Measurements from ENCODE around the gene UGT8. TPM values are rescaled to one million over a fixed set of nuclear protein-coding genes. Genes with fewer than 3 reads are reported as not detected.
"Not testable (repeated sequence)": the region's sequence is repeated elsewhere in the genome, so short reads cannot be mapped to it uniquely, and the experiment has no call there.

UGT8 gene
- total RNA-seq, 1 donor from 2014 or later = 4.3 TPM

DNA sequence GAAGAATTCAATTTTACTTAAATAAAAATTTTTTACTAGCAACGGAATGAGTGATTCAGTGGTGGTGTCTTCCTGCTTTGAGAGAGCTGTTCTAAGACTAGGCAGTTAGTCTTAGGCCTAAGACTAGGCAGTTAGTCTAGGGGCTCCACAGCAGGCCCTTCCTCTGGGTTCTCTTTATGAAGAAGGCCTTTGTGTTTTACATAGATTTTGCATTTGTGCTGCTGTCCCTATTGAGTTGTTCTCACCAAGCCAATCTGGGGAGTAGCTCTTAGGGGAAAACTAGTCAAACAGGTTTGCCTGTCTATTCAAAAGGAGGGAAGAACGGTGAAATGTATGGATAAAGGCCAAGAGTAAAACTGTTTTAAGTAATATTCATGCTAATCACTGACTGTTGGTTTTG, 7.6 kb downstream of the UGT8 start:
- no peak overlapping the region for H3K27ac Mint-ChIP-seq
- DNase-seq (ENCODE audit: low spot score) = no peak

DNA sequence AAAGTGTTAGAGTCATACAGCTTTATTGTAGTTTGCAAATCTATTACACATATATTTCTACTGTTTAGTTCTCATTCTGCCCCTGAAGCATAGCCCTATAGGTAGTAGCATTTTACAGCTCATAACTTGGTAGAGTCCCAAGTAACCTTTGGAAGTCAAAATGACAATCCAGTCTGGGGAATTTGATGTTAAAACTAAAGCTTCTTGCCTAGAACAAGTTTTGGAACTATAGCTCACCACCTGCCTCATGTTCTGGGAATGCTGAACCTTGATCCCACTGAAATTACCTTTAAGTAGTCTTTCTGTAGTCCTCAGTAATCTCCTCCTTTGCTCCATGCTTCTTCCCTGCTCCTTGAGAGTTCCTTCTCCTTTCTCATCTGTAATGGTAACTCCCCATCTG, 8.4 kb downstream of the UGT8 start:
- Histone ChIP-seq H3K79me2 (ENCODE audit: low read depth) (peaks cover 5% of the 10 kb centered on the region), H3F3A (ENCODE audit: low read depth) (no peaks in the 10 kb centered on the region), H2AFZ (replicated peaks) (no peak overlapping the region), H3K4me1 (no peaks in the 10 kb centered on the region), H4K20me1 (ENCODE audit: low read depth) (no peaks in the 10 kb centered on the region), H3K9ac (no peak overlapping the region), H3K4me2 (no peak overlapping the region), H3K36me3 (no peaks in the 10 kb centered on the region), H3K27me3 (no peaks in the 10 kb centered on the region), H3K27ac (no peak overlapping the region), H3K4me3 (no peak overlapping the region), H3K9me3 (ENCODE audit: low read depth) (no peaks in the 10 kb centered on the region)
- no peak for DNase-seq (ENCODE audit: low spot score)
- no peaks in the 10 kb centered on the region for H3K36me3 Mint-ChIP-seq
- no peaks in the 10 kb centered on the region for H3K27me3 Mint-ChIP-seq (ENCODE audit: insufficient read depth, low read depth)
- H3K4me3 Mint-ChIP-seq = no peak overlapping the region
- no peak for TF ChIP-seq EZH2phosphoT487 (IDR thresholded peaks at IDR 0.05)
- H3K4me1 Mint-ChIP-seq = no peaks in the 10 kb centered on the region
- H3K27ac Mint-ChIP-seq = no peak overlapping the region
- H3K9me3 Mint-ChIP-seq = no peaks in the 10 kb centered on the region

More for the DNA sequence above, 7.6 kb downstream of the UGT8 start:
- no peaks in the 10 kb centered on the region for H3K4me1 ChIP-seq
- H3K9ac ChIP-seq = no peak overlapping the region
- Mint-ChIP-seq H3K9me3 (no peaks in the 10 kb centered on the region), H3K36me3 (no peaks in the 10 kb centered on the region), H3K27me3 (ENCODE audit: insufficient read depth, low read depth) (no peaks in the 10 kb centered on the region), H3K4me3 (no peak overlapping the region), H3K4me1 (no peaks in the 10 kb centered on the region)
- H3F3A ChIP-seq (ENCODE audit: low read depth) = no peaks in the 10 kb centered on the region
- H4K20me1 ChIP-seq (ENCODE audit: low read depth) = no peaks in the 10 kb centered on the region
- no peak overlapping the region for H3K27ac ChIP-seq
- no peak overlapping the region for H2AFZ ChIP-seq (replicated peaks)
- H3K9me3 ChIP-seq (ENCODE audit: low read depth) = no peaks in the 10 kb centered on the region
- no peak overlapping the region for H3K4me2 ChIP-seq
- peaks cover 8% of the 10 kb centered on the region for H3K79me2 ChIP-seq (ENCODE audit: low read depth)
- no peaks in the 10 kb centered on the region for H3K36me3 ChIP-seq
- TF ChIP-seq EZH2phosphoT487 (IDR thresholded peaks at IDR 0.05) (no peak), EZH2 (IDR thresholded peaks at IDR 0.05) (no peak)
- TF ChIP-seq, protein P1, sequence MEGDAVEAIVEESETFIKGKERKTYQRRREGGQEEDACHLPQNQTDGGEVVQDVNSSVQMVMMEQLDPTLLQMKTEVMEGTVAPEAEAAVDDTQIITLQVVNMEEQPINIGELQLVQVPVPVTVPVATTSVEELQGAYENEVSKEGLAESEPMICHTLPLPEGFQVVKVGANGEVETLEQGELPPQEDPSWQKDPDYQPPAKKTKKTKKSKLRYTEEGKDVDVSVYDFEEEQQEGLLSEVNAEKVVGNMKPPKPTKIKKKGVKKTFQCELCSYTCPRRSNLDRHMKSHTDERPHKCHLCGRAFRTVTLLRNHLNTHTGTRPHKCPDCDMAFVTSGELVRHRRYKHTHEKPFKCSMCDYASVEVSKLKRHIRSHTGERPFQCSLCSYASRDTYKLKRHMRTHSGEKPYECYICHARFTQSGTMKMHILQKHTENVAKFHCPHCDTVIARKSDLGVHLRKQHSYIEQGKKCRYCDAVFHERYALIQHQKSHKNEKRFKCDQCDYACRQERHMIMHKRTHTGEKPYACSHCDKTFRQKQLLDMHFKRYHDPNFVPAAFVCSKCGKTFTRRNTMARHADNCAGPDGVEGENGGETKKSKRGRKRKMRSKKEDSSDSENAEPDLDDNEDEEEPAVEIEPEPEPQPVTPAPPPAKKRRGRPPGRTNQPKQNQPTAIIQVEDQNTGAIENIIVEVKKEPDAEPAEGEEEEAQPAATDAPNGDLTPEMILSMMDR (IDR thresholded peaks at IDR 0.05) = no peak
- H3K4me3 ChIP-seq = no peak overlapping the region
- peaks cover 4% of the 10 kb centered on the region for H3K27me3 ChIP-seq

DNA sequence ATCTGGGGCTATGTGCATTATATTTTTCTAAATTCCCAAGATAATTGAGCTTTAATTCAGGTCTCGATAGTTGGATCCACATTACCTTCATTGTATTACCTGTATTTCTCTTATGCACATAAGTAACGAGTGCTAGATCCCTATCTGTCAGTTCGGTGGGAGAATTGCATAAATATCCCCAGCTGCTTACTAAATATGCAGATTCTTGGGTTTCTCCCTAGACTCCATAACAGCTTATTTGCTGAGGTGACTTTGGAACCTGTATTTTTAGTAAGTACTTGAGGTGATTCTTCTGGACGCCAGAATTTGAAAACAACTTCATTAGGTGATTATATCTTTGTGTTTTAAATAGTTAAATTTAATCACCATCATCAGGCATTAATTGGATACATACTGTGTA, 15.0 kb downstream of the UGT8 start:
- Histone ChIP-seq H2AFZ (replicated peaks) (no peak overlapping the region), H3K4me3 (no peak overlapping the region), H3F3A (ENCODE audit: low read depth) (no peaks in the 10 kb centered on the region), H3K36me3 (no peaks in the 10 kb centered on the region), H3K9ac (no peak overlapping the region), H3K79me2 (ENCODE audit: low read depth) (no peaks in the 10 kb centered on the region), H3K27ac (no peak overlapping the region), H3K9me3 (ENCODE audit: low read depth) (no peaks in the 10 kb centered on the region), H3K27me3 (no peaks in the 10 kb centered on the region), H3K4me2 (no peak overlapping the region), H3K4me1 (no peaks in the 10 kb centered on the region), H4K20me1 (ENCODE audit: low read depth) (no peaks in the 10 kb centered on the region)
- no peak overlapping the region for H3K4me3 Mint-ChIP-seq
- no peak for DNase-seq (ENCODE audit: low spot score)
- no peaks in the 10 kb centered on the region for H3K27me3 Mint-ChIP-seq (ENCODE audit: insufficient read depth, low read depth)
- H3K4me1 Mint-ChIP-seq = no peaks in the 10 kb centered on the region
- H3K27ac Mint-ChIP-seq = no peak overlapping the region
- no peak for TF ChIP-seq EZH2 (IDR thresholded peaks at IDR 0.05)
- TF ChIP-seq EZH2phosphoT487 (IDR thresholded peaks at IDR 0.05) = no peak
- TF ChIP-seq, protein P1 (IDR thresholded peaks at IDR 0.05) = no peak
- H3K9me3 Mint-ChIP-seq = peaks cover 2% of the 10 kb centered on the region
- no peaks in the 10 kb centered on the region for H3K36me3 Mint-ChIP-seq

DNA sequence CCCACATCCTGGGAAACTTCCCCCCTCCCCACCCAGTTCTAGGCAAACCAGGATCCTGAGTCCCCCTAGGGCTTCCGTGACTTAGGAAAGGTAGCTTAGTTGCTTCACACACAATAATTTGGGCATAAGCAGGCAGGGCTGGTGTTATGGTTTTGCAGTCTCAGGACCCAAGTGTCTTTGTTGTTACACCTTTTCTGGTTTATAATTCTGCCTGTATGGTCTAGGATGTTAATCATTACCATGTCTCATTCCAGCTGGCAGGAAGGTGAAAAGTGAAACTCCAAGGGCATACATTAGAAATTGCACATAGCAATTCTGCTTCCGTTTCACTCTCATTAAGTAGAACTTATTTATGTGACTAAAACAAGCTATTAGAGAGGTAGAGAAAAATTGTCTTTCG, 16.8 kb downstream of the UGT8 start:
- no peak overlapping the region for H3K4me3 ChIP-seq
- no peak overlapping the region for H3K9ac ChIP-seq
- no peaks in the 10 kb centered on the region for H3K27me3 ChIP-seq
- H3K4me1 ChIP-seq = no peaks in the 10 kb centered on the region
- no peaks in the 10 kb centered on the region for H3F3A ChIP-seq (ENCODE audit: low read depth)
- no peaks in the 10 kb centered on the region for H4K20me1 ChIP-seq (ENCODE audit: low read depth)
- H3K4me1 Mint-ChIP-seq = no peaks in the 10 kb centered on the region
- H3K27ac ChIP-seq = no peak overlapping the region
- no peaks in the 10 kb centered on the region for H3K9me3 ChIP-seq (ENCODE audit: low read depth)
- no peak overlapping the region for H3K4me2 ChIP-seq
- no peak overlapping the region for H3K4me3 Mint-ChIP-seq
- no peaks in the 10 kb centered on the region for H3K27me3 Mint-ChIP-seq (ENCODE audit: insufficient read depth, low read depth)
- TF ChIP-seq EZH2 (IDR thresholded peaks at IDR 0.05) = no peak
- TF ChIP-seq, protein P1 (IDR thresholded peaks at IDR 0.05) = no peak
- no peak for TF ChIP-seq EZH2phosphoT487 (IDR thresholded peaks at IDR 0.05)
- H3K36me3 Mint-ChIP-seq = no peaks in the 10 kb centered on the region
- no peaks in the 10 kb centered on the region for H3K79me2 ChIP-seq (ENCODE audit: low read depth)
- H3K27ac Mint-ChIP-seq = no peak overlapping the region
- no peaks in the 10 kb centered on the region for H3K36me3 ChIP-seq
- no peak for DNase-seq (ENCODE audit: low spot score)
- H2AFZ ChIP-seq (replicated peaks) = no peak overlapping the region
- peaks cover 2% of the 10 kb centered on the region for H3K9me3 Mint-ChIP-seq

DNA sequence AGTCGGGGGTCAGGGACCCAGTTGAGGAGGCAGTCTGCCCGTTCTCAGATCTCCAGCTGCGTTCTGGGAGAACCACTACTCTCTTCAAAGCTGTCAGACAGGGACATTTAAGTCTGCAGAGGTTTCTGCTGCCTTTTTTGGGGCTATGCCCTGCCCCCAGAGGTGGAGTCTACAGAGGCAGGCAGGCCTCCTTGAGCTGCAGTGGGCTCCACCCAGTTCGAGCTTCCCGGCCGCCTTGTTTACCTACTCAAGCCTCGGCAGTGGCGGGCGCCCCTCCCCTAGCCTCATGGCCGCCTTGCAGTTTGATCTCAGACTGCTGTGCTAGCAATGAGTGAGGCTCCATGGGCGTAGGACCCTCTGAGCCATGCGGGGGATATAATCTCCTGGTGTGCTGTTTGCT, 17.4 kb downstream of the UGT8 start:
- not testable (repeated sequence) for H3K79me2 ChIP-seq (ENCODE audit: low read depth); H3K9me3 ChIP-seq (ENCODE audit: low read depth); H3K36me3 ChIP-seq; H3K4me1 ChIP-seq; H3F3A ChIP-seq (ENCODE audit: low read depth); H3K36me3 Mint-ChIP-seq; H3K27ac ChIP-seq; H2AFZ ChIP-seq (replicated peaks); H3K27ac Mint-ChIP-seq; H3K4me1 Mint-ChIP-seq; H3K9ac ChIP-seq; DNase-seq (ENCODE audit: low spot score); H3K9me3 Mint-ChIP-seq; H3K27me3 ChIP-seq; H3K4me2 ChIP-seq; H3K27me3 Mint-ChIP-seq (ENCODE audit: insufficient read depth, low read depth); H3K4me3 Mint-ChIP-seq; H4K20me1 ChIP-seq (ENCODE audit: low read depth); H3K4me3 ChIP-seq

All from neural progenitor cell (in vitro differentiated cells).